DND-41 (cell line): Measurements from ENCODE around the gene TTC23.

ENCODE experiments used
- ATAC-seq: fragments of 200-7000 bp; cut with Tn5 transposase; 3 replicates; pipeline ENCODE4 v1.9.1; 2021; ENCODE audit warnings: low read depth; ENCODE audit not compliant: insufficient read depth
- DNase-seq: peaks from one replicate; pipeline ENCODE4 v3.0.0-alpha.2; 2020
- H2AFZ ChIP-seq: 2 replicates; pipeline ENCODE4 v1.6.0; 2012; ENCODE audit warnings: low read depth, low read length
- H3K27ac ChIP-seq: 2 replicates; pipeline ENCODE4 v1.5.1; 2012; ENCODE audit warnings: low read length, inconsistent platforms
- H3K27me3 ChIP-seq: fragments of 200-600 bp; sonication (generic); 2 replicates; pipeline ENCODE4 v1.6.0; 2012; ENCODE audit warnings: low read length, mild to moderate bottlenecking, inconsistent platforms; ENCODE audit not compliant: insufficient read depth, poor library complexity
- H3K36me3 ChIP-seq: 2 replicates; pipeline ENCODE4 v1.5.1; 2012; ENCODE audit warnings: low read length, inconsistent platforms; ENCODE audit not compliant: insufficient read depth
- H3K4me1 ChIP-seq: 2 replicates; pipeline ENCODE4 v1.5.1; 2012; ENCODE audit warnings: mild to moderate bottlenecking, low read length; ENCODE audit not compliant: insufficient read depth
- H3K4me2 ChIP-seq: 2 replicates; pipeline ENCODE4 v1.6.0; 2012; ENCODE audit warnings: mild to moderate bottlenecking, moderate library complexity, low read length, inconsistent platforms; ENCODE audit not compliant: insufficient read depth
- H3K4me3 ChIP-seq, 2 experiments: fragments of 200-600 bp in 1 of 2; shearing (Covaris generic) in 1 of 2; 2 replicates each; pipeline ENCODE4 v1.5.1; 2012 to 2016; ENCODE audit warnings: inconsistent platforms in 2 of 2, low read length in 2 of 2, mild to moderate bottlenecking in 2 of 2, low read depth in 1 of 2, moderate library complexity in 1 of 2
- H3K79me2 ChIP-seq: 2 replicates; pipeline ENCODE4 v1.6.0; 2012; ENCODE audit warnings: low read length, inconsistent platforms; ENCODE audit not compliant: insufficient read depth
- H3K9ac ChIP-seq: 2 replicates; pipeline ENCODE4 v1.6.0; 2012; ENCODE audit warnings: low read depth, mild to moderate bottlenecking, inconsistent platforms, low read length, moderate library complexity
- H3K9me3 ChIP-seq: 2 replicates; pipeline ENCODE4 v1.5.1; 2012; ENCODE audit warnings: low read length, moderate library complexity, mild to moderate bottlenecking, inconsistent platforms; ENCODE audit not compliant: insufficient read depth, severe bottlenecking
- H4K20me1 ChIP-seq: 2 replicates; pipeline ENCODE4 v1.6.0; 2012; ENCODE audit warnings: low read length; ENCODE audit not compliant: insufficient read depth
- CTCF ChIP-seq: IDR thresholded peaks from 2 replicates; pipeline ENCODE4 v1.5.1; 2012; ENCODE audit warnings: borderline replicate concordance, low read length, moderate library complexity, mild to moderate bottlenecking; ENCODE audit not compliant: poor library complexity, severe bottlenecking; ENCODE audit errors: extremely low read depth
- EZH2 ChIP-seq: IDR thresholded peaks from 3 replicates; pipeline ENCODE4 v1.6.1; 2012; ENCODE audit warnings: borderline replicate concordance, low read depth, mild to moderate bottlenecking, moderate library complexity, low read length, inconsistent platforms; ENCODE audit not compliant: severe bottlenecking

TTC23 gene

GRCh38 chr15:99117563-99118257 lies 131.7 kb downstream of the TTC23 start:
- no peak overlapping the region for H3K27ac ChIP-seq
- no peak overlapping the region for H3K4me2 ChIP-seq
- H3K9ac ChIP-seq: no peak overlapping the region
- H3K79me2 ChIP-seq: no peaks in the 10 kb centered on the region
- DNase-seq (no peak), ATAC-seq (no peak)
- no peak overlapping the region for H2AFZ ChIP-seq
- no peak overlapping the region for H3K4me3 ChIP-seq
- no peaks in the 10 kb centered on the region for H3K4me1 ChIP-seq
- H4K20me1 ChIP-seq: no peaks in the 10 kb centered on the region
- TF ChIP-seq CTCF (no peak), EZH2 (no peak)
- H3K9me3 ChIP-seq: no peaks in the 10 kb centered on the region
- H3K36me3 ChIP-seq: no peaks in the 10 kb centered on the region
- no peaks in the 10 kb centered on the region for H3K27me3 ChIP-seq

- Histone ChIP-seq H3K9me3 (no peaks in the 10 kb centered on the region), H3K4me2 (no peak overlapping the region), H3K9ac (no peak overlapping the region), H3K27me3 (no peaks in the 10 kb centered on the region), H3K4me1 (no peaks in the 10 kb centered on the region), H4K20me1 (no peaks in the 10 kb centered on the region), H3K4me3 (no peak overlapping the region), H3K36me3 (no peaks in the 10 kb centered on the region), H2AFZ (no peak overlapping the region), H3K27ac (no peak overlapping the region), H3K79me2 (no peaks in the 10 kb centered on the region)
- TF ChIP-seq CTCF (no peak), EZH2 (no peak)
- no peak for ATAC-seq
- DNase-seq: no peak
Observed at GRCh38 chr15:99117111-99117510, 132.3 kb downstream of the TTC23 start.

GRCh38 chr15:99115300-99116215 lies 133.8 kb downstream of the TTC23 start:
- Histone ChIP-seq H3K9me3 (no peaks in the 10 kb centered on the region), H3K79me2 (no peaks in the 10 kb centered on the region), H3K36me3 (no peaks in the 10 kb centered on the region), H3K27ac (no peak overlapping the region), H3K4me3 (no peak overlapping the region), H3K4me2 (no peak overlapping the region), H2AFZ (no peak overlapping the region), H3K9ac (no peak overlapping the region), H4K20me1 (no peaks in the 10 kb centered on the region), H3K27me3 (no peaks in the 10 kb centered on the region), H3K4me1 (no peaks in the 10 kb centered on the region)
- no peak for ATAC-seq
- no peak for TF ChIP-seq EZH2
- no peak for TF ChIP-seq CTCF
- DNase-seq: no peak
